ENCODE data around the gene IAH1. TPM values are rescaled to one million over a fixed set of nuclear protein-coding genes. Genes with fewer than 3 reads are reported as not detected.
"Not testable (repeated sequence)": the region's sequence is repeated elsewhere in the genome, so short reads cannot be mapped to it uniquely, and the experiment has no call there.

Gene IAH1
- total RNA-seq, 1 donor from 2014 or later, result 67.8 TPM

GRCh38 chr2:9508931-9509330, 34.6 kb downstream of the IAH1 start:
- no peak for TF ChIP-seq CTCF (IDR thresholded peaks at IDR 0.05)
- H3K4me1 Mint-ChIP-seq (ENCODE audit: low read depth), result peaks cover 14% of the 10 kb centered on the region
- no peaks in the 10 kb centered on the region for H3K9me3 Mint-ChIP-seq (ENCODE audit: low read depth)
- H3K27ac Mint-ChIP-seq (ENCODE audit: unreplicated experiment), result peak overlapping the region; percentile 49
- H3K4me3 Mint-ChIP-seq (ENCODE audit: unreplicated experiment), result no peak overlapping the region
- H3K27me3 Mint-ChIP-seq (ENCODE audit: low read depth), result no peaks in the 10 kb centered on the region
- no peak for DNase-seq (ENCODE audit: low spot score)
- peaks cover 18% of the 10 kb centered on the region for H3K36me3 Mint-ChIP-seq (ENCODE audit: low read depth)

DNA sequence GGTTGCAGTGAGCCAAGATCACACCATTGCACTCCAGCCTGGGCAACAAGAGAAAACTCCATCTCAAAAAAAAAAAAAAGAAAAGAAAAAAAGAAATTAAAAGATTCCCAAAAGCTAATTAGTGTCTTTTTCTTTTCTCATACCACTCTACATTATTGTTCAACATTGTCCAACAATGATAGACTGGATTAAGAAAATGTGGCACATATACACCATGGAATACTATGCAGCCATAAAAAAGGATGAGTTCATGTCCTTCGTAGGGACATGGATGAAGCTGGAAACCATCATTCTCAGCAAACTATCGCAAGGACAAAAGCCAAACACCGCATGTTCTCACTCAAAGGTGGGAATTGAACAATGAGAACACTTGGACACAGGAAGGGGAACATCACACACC, 39.6 kb downstream of the IAH1 start:
- not testable (repeated sequence) for H3K9me3 Mint-ChIP-seq (ENCODE audit: low read depth); H3K4me1 Mint-ChIP-seq (ENCODE audit: low read depth)

DNA sequence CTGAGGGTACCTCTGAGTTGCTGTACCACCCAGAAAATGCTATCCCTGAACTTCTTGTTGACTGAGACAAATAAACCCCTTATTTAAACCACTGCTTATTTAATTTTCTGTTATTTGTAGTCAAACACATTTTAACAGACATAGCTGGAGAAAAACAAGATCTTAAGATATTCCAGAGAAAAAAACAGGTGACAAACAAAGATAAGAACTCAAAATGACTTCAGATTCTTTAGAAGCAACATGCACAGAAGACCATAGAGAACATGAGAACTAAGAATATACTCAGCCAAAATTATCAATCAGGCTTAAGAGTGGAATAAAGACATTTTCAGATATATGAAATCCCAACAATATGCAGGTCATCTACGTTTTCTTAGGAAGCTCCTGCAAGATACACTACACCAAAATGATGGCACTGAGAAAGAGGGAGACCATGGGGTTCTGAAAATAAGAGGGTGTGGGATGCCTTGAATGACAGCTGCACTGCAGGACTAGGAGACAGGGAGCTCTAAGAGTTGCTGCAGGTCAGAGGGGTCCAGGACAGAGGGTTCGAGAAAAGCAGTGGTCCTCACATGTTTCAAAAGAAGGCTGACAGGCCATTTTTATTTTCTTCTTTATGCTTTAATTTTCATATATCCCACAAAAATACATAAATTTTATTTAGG, 42.9 kb downstream of the IAH1 start:
- Mint-ChIP-seq H3K27me3 (ENCODE audit: low read depth) (no peaks in the 10 kb centered on the region), H3K9me3 (ENCODE audit: low read depth) (no peaks in the 10 kb centered on the region), H3K27ac (ENCODE audit: unreplicated experiment) (no peak overlapping the region), H3K4me1 (ENCODE audit: low read depth) (no peaks in the 10 kb centered on the region), H3K4me3 (ENCODE audit: unreplicated experiment) (no peak overlapping the region), H3K36me3 (ENCODE audit: low read depth) (peaks cover 31% of the 10 kb centered on the region)
- no peak for DNase-seq (ENCODE audit: low spot score)
- TF ChIP-seq CTCF (IDR thresholded peaks at IDR 0.05), result no peak

More for the DNA sequence above, 39.6 kb downstream of the IAH1 start:
- H3K4me3 Mint-ChIP-seq (ENCODE audit: unreplicated experiment); DNase-seq (ENCODE audit: low spot score); H3K27me3 Mint-ChIP-seq (ENCODE audit: low read depth): not testable (repeated sequence)
- Mint-ChIP-seq H3K27ac (ENCODE audit: unreplicated experiment) (peak overlapping the region; percentile 17), H3K36me3 (ENCODE audit: low read depth) (peaks cover 20% of the 10 kb centered on the region)

DNA sequence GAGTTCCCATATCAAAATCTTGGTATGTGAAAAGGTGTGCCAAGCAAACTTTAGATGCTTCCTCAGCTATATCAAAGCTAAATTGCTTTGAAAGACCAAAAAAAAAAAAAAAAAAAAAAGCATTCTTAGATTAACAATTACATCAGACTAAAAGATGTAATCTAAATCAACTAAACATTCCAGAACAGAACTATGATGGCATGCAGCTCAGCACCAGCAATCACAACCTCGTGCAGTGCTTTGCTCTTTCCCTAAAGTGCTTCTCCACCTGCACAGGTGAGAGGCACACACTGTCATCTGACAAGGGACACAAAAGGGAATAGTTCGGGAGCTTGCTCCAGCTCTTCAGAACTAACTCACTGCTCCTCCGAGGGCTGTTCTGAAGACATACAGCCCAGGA, 43.8 kb downstream of the IAH1 start:
- Mint-ChIP-seq H3K9me3 (ENCODE audit: low read depth) (no peaks in the 10 kb centered on the region), H3K4me1 (ENCODE audit: low read depth) (no peaks in the 10 kb centered on the region), H3K4me3 (ENCODE audit: unreplicated experiment) (no peak overlapping the region), H3K27me3 (ENCODE audit: low read depth) (no peaks in the 10 kb centered on the region), H3K36me3 (ENCODE audit: low read depth) (peaks cover 31% of the 10 kb centered on the region), H3K27ac (ENCODE audit: unreplicated experiment) (no peak overlapping the region)
- no peak for TF ChIP-seq CTCF (IDR thresholded peaks at IDR 0.05)
- DNase-seq (ENCODE audit: low spot score), result no peak

DNA sequence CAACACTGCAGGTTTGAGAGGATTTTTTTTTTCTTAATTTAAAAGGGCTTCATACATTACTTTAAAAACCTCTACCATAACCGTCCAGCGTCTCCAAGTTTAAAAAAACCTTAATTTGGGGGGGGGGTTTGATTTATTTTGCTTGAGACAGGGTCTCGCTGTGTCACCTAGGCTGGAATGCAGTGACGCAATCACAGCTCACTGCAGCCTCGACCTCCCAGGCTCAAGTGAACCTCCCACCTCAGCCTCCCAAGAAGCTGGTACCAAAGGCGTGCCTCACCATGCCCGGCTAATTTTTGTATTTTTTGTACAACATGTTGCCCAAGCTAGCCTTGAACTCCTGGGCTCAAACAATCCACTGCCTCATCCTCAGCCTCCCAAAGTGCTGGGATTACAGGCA, 44.4 kb downstream of the IAH1 start:
- no peak for DNase-seq (ENCODE audit: low spot score)
- Mint-ChIP-seq H3K27ac (ENCODE audit: unreplicated experiment) (no peak overlapping the region), H3K9me3 (ENCODE audit: low read depth) (no peaks in the 10 kb centered on the region), H3K36me3 (ENCODE audit: low read depth) (peaks cover 29% of the 10 kb centered on the region), H3K4me1 (ENCODE audit: low read depth) (no peaks in the 10 kb centered on the region), H3K4me3 (ENCODE audit: unreplicated experiment) (no peak overlapping the region), H3K27me3 (ENCODE audit: low read depth) (no peaks in the 10 kb centered on the region)
- no peak for TF ChIP-seq CTCF (IDR thresholded peaks at IDR 0.05)

DNA sequence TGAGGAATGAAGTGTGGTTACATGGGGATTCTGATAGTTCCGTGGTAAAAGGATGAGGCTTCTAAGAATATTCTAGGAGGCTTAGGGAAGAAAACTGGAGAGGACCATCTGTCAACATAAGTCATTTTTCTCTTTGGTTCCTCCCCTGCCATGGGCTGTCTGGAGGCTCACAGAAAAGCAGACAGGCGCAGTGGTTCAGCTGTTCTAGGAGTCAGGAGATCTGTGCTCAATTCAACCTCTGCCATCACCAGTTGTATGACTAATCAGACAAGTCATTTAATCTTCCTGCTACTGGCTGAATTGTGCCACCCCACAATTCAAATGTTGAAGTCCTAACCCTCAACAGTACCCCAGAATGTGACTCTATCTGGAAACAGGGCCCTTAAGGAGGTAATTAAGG, 44.9 kb downstream of the IAH1 start:
- no peak for DNase-seq (ENCODE audit: low spot score)
- H3K4me1 Mint-ChIP-seq (ENCODE audit: low read depth), result no peaks in the 10 kb centered on the region
- H3K4me3 Mint-ChIP-seq (ENCODE audit: unreplicated experiment), result no peak overlapping the region
- no peak overlapping the region for H3K27ac Mint-ChIP-seq (ENCODE audit: unreplicated experiment)
- TF ChIP-seq CTCF (IDR thresholded peaks at IDR 0.05), result no peak
- no peaks in the 10 kb centered on the region for H3K27me3 Mint-ChIP-seq (ENCODE audit: low read depth)
- peaks cover 28% of the 10 kb centered on the region for H3K36me3 Mint-ChIP-seq (ENCODE audit: low read depth)
- H3K9me3 Mint-ChIP-seq (ENCODE audit: low read depth), result no peaks in the 10 kb centered on the region
